HG03432 (cell line): ENCODE results near the gene TTC28.

Experiments used
- ATAC-seq: cut with Tn5 transposase; IDR thresholded peaks from one replicate; pipeline ENCODE4 v1.9.1; 2021; ENCODE audit warnings: mild to moderate bottlenecking, moderate library complexity; ENCODE audit not compliant: unreplicated experiment

Gene TTC28

DNA sequence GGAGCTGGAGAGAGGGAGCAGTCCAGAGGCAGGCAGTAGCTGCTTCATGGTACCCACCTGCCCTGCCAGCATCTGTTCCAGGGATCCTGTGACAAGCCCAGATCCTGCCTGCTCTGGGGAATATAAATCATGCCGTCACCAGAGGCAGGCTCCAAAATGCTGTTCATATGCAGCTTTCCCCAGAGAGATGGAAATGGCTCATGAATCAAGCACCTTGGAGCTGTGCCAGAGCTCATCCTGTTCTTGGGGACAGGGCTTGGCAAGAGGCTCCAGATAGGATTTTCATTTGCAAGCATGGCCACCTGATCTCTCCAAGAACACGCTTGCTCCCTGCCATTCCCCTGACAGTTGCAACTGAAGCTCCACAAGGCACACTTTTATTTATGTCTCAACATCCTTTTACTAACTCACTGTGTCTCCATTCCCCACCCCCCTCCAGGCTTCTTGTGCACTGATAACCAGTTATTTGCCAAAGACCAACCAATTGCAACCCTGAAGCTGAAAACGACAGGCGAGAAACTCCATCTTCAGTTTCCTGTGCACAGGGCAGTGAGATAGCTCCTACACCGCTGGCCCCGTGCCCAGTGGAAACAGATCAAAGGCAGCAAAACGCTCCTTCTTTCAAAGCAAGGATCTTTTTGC, 644.8 kb downstream of the TTC28 start:
- no peak for ATAC-seq

DNA sequence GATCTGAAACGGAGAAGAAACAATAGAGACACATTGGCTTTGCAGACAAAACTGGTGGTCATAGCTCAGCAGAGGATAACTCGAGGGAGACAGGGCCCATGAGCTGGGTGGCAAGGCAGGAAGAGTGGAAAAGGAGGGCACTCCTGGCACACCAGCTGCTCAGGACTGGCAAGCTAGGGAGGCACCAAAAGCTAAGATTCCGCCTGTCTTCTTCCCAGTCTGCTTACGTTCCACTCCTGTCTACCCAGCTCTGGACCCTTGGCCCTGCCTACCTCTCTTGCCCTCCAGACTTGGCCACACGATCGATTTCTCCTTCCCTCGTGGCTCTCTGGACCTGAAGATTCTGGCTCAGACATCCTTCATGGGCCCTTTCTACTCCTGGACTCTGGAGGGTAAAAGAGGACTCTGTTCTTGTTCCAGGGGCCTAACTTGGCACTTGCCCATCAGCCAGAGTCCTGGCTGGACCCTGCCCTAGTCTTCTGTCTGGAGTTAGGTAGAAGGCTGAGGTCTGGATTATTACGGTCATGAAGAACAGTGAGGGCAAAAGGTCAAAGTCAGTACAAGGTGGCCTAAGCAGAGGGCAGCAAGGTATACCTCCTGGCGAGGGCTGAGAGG, 645.4 kb downstream of the TTC28 start:
- ATAC-seq = no peak

DNA sequence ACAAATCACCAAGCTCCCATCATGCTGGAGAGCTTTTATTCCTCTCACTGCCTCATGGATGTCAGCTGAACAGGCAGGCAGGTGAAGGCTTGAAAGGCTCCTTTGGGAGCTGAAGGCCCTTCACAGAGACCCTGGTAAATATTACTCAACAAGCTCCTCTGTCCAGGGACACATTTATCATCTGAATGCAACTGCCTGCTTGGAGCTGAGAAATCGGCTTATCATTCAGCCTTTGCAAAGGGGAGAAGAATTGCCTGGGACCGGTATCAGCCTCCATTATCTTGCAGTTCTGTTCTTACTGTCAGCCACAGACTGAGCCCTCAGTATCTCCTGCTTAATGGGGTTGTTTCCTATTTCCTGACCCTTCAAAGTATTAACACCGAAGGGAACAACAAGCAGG, 646.8 kb downstream of the TTC28 start:
- ATAC-seq = no peak

DNA sequence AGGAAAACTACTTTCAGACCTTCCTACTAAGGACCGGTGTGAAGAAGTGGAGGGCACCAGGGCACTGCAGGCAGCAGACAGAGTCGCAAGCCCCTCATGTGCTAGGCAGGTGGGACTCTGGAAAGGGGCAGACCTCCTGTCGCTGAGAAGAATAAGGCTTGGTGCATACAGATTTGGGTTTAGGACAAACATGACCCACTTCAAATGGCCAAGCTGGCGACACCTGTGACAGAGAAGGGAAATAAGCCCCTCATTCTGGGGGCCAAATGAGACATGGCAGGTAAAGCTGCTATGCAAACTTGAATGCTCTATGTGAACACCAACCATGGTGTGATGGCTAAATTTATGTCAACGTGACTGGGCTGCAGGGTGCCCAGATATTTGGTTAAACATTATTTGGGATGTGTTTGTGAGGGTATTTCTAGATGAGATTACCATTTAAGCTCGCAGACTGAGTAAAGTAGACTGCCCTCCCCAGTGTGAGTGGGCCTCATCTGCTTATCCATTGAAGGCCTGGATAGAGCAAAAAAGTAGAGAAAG, 648.2 kb downstream of the TTC28 start:
- ATAC-seq = no peak

DNA sequence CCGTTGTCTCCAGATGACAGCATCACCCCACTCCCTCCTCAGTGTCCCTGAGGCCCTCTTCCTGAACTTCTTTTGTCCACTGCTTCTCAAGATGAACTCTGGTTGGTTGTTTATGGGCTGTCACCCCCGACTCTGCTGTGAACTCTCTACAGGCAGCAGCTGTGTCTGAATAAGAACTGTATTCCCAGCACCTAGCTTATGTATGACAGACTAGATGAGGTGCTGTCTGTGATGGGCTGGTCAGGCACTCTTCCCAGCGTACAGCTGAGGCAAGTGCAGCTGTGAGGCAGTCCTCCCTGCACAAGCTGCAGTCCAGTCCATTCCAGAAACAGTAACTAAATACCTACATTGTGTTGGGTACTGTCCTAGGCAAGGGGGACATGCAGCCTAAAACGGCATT, 649.2 kb downstream of the TTC28 start:
- ATAC-seq = no peak

DNA sequence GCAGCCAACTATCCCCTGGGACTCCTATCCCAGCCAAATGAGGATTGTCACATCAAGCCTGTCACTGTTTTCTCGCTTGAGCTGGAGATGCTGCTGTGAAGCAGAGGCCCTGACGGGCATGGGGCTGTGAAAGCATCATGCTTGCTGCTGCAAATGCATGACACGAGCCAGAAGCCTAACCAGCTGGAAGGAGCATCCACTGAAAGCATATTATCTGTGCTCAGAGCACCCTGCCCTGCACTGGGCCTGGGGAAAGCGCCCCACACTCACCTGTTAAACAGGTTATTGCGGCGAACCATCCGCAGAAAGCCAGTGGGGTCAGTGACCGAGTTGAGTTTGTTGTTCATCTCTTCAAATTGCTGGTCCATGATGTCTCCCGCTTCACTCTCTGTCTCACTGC, 649.7 kb downstream of the TTC28 start:
- ATAC-seq = no peak

DNA sequence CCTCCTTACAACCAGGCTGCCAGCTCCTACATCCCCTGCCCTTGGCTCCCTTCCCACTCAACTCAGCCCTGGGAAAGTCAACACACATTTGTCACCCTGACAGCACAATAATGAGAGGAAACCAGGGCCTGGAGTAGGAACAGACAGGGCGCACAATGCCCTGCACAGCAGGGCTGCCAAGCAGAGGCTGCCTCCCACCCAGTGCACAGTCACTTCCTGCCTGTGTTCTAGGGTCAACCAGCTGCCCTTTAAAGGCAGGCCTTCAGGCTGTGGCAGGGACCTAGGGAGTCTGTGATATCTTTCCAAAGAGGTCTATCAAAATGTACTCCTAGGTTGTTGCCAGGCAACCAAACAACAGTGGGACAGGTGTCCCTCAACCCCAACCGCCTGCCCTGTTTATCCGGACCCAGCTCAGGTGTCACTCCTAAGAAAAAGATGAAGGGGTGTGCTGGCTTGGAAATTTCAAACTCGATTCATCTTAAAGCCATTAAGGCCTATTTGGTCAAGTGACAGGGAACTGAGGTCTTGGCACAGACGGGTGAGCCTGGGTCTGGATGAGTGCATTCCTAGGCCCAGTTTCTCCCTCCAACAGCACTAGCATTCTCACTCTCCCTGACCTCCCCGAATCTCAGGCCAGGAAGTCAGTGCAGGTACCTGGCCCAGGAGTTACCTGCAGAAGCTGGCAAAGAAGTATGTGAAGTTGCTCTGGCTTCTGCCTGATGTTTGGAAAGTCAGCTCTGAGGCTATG, 650.3 kb downstream of the TTC28 start:
- no peak for ATAC-seq

DNA sequence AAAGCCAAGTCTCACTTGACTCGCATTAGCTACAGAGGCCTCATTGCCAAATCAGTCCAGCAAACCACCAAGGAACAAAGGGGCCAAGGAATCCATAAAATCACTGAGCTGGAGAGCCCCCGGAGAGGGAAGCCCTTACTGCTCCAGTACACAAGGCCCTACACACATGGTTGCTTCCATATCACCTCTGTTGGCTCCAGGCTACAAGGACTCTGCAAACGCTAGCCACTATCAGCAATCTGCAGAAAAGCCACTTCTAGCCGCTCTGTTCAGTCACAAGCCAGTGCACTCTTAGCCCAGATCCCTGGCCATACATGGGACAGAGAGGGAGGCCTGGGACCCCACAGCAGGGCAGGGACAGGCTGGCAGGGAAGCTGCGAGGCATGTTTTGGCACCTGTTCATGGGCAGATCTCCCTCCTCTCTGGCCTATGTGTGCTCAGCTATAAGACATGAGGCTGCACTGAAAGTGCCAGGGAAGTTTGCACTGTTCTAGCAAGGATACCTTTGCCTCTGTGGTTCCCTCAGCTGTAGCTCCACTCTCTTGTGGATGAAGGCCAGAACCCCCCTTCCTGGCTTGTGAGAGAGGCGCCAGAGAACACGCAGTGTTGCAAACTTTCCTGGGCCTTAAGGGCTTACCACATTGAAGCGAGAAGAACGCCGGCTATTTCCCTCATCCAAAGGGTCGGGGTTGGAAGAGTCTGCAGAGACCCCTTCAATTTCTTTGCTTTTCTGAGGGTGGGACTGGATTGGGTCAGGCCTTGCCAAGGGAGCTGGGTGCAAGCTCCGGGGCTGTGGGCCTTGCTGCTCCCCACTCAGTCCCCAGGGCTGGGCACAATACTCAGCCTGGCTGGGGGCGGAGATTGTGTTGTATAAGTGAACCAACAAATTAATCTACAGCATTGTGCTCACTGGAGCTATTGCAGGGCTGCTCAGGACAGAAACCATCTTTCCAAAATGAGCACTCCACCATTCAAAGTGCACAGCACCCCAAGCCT, 651.9 kb downstream of the TTC28 start:
- no peak for ATAC-seq

DNA sequence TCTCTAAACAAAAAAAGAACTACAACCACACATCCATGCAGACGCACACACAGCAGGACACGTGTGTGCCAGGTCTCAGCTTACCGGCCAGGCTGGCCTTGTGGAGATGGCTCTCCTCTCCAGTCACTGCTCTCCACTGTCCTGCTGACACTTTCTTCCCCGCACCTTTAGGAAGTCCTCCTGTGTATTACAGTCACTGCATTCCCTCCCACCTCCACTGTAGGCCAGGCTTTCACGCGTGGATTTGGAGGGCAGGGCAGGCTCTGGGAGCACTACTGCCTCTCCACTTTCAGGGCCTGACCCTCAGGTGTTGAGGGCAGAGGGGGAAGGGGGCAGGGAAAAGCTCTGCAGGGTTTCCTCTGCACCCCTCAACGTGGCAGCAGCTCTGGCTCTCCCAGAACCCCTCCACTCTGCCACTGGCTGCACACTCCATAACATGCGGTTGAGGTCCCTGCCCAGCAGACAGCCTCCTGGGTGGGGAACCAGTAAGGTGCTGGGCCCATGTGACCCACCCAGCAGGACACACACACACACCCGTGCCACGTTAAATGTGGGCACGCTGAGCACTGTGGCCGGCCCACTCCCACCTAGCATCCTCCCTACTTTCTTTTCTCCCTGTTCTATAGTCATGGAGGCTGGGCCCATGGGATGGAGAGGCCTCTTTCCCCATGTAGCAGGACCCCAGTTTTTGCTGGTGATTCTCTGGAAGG, 653.6 kb downstream of the TTC28 start:
- no peak for ATAC-seq

DNA sequence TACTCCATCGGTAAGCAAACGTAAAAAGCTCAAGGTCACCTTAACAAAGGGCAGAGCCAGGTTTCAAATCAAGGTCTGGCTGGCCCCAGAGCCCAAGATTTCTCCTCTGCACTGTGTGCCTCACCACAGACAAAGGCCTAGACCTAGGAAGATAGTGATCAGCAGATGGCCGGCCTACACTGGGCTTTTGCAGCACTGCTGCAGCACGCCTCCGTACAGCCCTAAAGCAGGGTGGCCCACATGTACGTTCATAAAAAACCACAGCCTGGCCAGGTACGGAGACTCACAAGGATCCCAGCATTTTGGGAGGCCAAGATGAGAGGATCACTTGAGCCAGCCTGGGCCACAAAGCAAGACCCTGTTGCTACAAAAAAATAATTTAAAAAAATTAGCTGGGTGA, 654.3 kb downstream of the TTC28 start:
- no peak for ATAC-seq

DNA sequence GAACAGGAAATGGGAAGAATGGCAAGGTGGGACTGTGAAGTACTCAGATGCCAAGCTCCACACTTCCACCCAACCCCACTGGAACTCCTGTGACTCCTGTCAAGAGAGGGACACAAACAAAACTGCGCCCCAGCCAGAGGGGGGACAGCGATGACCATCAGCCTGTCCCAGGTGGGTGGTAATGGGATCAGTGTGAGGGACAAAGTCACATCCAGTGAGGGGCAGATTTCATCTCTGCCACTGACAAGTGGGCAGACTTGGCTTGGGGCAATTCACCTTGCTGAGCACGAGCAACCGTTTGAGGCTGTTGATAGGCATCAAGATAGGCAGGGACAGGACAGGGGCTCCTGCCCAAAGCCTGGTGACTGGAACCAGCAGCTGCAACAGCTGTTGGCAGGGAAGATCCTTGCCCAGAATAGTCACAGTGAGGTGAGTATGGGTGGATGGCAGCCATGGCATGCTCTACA, 655.2 kb downstream of the TTC28 start:
- no peak for ATAC-seq

DNA sequence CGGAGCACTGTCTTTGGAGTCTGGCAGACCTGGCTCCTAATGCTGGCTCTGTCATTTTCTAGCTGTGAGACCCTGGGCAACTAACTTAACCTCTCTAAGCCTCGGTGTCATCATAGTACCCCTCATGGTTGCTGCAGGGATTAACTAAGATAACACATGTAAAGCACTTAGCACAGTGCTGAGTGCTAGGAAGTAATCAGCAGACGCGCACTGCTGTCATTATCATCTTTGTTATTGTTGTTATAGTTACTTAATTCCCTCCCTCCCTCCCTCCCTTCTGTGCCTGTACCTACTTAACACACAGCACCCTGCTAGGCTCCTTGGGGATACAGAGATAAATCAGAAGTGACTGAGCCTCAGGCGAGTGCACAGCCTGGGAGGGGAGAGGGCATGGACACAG, 655.9 kb downstream of the TTC28 start:
- ATAC-seq = no peak

DNA sequence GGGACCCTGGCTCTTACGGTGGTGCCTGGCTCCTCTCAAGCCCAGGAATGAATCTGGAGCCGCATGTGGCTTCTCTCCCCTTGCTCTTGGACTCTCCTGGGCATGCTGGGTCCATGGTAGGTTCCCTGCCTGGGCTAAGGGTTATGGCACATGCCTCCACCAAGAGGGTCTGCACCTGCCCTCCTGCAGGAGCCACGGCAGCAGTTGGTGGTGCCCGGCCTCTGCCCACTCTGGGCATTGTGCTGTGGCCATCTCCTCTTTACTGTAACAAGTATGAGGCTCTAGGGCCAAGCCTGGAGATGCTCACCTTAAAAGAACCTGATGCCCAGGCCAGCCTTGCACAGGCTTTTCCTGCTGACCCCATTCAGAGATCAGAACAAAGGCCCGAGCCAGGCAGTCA, 656.6 kb downstream of the TTC28 start:
- ATAC-seq = no peak

DNA sequence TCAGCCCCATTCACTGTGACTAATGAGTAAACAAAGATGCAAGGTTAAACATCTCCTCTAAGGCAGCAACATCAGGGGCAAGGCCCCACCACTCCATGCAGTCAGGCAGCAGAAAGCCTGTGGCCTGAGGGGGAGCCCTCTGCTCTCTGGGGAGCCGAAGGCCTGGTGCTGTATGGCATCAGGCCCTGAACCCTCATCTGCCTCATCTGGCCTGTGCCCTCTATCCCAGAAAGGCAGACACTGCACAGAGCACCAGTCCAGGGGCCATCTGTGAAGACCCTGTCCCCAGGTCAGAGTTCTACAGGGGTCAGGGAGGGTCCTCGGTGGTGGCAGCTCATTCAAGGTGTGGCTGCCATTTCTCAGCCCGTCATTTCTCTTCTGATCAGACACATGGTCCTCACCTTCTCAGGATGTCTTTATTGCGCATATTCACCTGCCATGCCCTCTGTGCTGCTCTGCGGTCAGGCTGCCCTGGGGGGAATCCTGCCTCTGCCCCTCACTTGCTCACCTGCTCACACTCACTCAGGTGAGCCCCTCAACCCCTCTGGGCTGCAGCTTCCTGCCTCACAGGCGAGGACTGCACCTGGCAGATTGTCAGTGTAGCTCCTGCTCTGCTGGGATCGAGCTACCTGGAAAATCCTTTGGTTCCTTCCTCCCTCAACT, 657.5 kb downstream of the TTC28 start:
- no peak for ATAC-seq

DNA sequence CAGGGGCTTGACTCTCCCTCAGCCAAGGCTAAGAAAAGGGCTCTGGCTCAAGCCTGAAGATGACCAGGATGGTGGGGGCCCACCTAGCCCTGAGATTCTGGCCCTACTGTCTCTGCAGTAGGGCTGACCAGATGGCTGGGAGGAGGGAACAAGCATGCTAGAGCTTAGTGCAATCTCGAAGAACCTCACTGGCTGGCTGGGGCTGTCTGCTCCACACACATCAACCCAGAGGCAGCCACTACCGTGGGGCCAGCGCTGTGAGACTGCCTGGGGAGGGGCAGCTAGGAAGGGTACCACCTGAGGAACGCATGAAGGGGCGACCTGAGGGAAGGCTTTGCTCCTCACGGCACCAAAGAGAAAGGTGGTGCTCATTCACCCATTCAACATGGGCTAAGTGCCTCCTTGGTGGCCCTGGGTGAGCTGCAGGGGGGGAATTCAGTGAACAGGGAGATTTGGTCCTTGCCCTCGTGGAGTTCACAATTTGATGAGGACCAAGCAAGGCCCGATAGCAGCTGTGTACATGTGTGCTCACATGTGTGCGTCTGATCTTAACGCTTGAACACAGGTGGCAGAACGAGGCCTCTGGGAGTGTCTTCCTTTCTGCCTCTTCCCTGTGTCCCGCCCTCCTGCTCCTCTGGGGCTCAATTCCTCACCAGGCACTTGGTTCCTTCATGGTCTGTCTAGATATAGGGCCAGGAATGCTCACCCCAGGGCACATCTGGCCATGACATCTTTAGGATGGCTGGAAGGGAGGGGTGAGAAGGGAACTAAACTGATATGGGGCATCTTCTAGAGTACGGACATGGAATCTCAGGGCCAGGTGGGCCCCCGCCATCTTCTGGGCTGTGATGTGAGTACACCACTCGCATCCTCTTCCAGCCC, 658.3 kb downstream of the TTC28 start:
- no peak for ATAC-seq

DNA sequence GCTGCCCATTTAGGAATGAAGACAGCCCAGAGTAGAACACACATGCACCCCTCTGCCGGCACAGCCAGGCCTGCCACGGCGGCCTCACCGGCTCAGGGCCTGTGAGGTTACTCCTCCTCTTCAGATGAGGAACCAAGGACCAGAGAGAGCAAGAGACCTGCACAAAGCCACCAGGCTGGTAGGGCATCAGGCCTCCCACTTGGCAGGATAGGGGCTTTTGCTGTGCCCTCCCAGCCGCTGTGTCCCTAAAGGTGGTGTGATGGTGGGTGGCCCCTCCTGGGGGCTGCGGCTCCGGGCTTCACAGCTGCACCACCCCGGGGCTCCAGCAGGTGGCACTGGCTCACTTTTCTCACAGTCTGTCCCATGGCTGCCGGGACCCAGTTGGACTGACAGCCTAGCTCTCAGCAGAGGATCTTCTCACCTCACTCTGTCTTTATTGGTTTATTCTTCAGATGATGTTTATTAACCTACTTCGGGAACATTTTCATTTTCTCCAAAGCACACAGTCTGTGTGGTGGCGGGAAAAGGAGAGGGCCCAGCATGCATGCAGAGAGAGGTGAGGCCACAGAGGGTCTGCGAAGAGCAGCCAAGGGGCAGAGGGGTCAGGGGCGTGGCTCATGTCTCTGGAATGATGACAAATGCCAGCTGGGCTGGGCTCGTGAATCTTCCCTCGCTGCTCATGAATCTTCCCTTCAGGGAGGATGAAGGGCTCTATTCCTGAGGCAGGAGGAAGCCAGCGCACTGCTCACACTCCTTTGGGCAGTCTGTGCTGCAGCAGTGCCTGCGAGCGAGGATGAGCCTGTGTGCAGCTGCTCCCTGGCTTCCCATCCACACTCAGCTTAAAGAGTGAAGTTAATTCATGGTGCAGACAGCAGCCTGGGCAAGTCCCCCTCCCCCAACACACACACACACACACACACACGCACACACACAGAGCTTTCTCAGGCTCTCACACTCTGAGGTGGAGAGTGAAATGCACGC, 659.5 kb downstream of the TTC28 start:
- no peak for ATAC-seq

DNA sequence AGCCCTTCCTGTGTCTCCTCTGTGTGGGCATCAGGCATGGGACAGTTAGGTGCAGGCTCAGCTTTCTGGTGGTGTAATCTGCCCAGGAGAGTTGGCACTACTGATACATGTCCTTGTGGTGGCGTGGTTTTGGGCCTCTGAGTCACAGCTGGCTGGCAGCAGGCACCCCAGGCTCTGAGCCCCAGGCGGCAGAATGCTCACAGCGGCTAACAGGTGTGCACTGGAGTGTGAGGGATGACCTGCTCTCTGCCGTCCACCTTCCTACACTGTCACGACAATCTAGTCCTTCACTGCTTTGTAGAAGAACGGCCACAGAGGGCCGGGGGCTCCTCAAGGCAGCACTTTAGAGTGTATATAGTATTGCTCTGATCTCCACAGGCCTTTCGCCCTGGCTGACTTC, 660.3 kb downstream of the TTC28 start:
- no peak for ATAC-seq
